ENCODE measurements around the gene TCERG1L. TPM values are rescaled to one million over a fixed set of nuclear protein-coding genes. Genes with fewer than 3 reads are reported as not detected.

TCERG1L gene
- total RNA-seq, 1 donor from 2014 or later = 0.07 TPM

GRCh38 chr10:131220601-131221171, 90.8 kb downstream of the TCERG1L start:
- no peak for DNase-seq (ENCODE audit: low spot score)
- H3K4me1 Mint-ChIP-seq (ENCODE audit: low read depth) = no peaks in the 10 kb centered on the region
- H3K36me3 Mint-ChIP-seq (ENCODE audit: low read depth) = no peaks in the 10 kb centered on the region
- no peak overlapping the region for H3K4me3 Mint-ChIP-seq (ENCODE audit: low read depth)
- H3K27me3 Mint-ChIP-seq (ENCODE audit: low read depth) = no peaks in the 10 kb centered on the region
- intact Hi-C loops (cut with micrococcal nuclease) = no loop called here
- no peak overlapping the region for H3K27ac Mint-ChIP-seq
- no peaks in the 10 kb centered on the region for H3K9me3 Mint-ChIP-seq

- intact Hi-C loops (cut with micrococcal nuclease) = no loop called here
- H3K4me1 Mint-ChIP-seq (ENCODE audit: low read depth) = no peaks in the 10 kb centered on the region
- no peak overlapping the region for H3K27ac Mint-ChIP-seq
- no peaks in the 10 kb centered on the region for H3K27me3 Mint-ChIP-seq (ENCODE audit: low read depth)
- no peak overlapping the region for H3K4me3 Mint-ChIP-seq (ENCODE audit: low read depth)
- no peaks in the 10 kb centered on the region for H3K36me3 Mint-ChIP-seq (ENCODE audit: low read depth)
- DNase-seq (ENCODE audit: low spot score) = no peak
- H3K9me3 Mint-ChIP-seq = no peaks in the 10 kb centered on the region
These were observed 91.5 kb downstream of the TCERG1L start for GRCh38 chr10:131219955-131220489.

DNA sequence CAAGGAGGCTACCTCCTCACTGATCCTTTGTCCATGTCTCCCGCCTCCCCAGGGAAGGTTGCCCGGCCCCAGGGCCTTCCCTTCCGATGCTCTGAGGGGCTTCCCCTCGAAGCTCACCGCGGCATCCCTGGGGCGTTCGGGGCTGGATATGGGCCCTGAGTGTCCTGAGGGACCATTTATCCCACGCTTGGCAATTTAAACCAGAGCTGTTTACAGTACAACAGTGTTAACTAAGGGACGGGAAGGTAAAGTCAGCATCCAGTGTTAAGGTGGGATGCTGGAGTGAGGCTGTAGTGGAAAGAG, 92.0 kb downstream of the TCERG1L start:
- DNase-seq (ENCODE audit: low spot score) = no peak
- intact Hi-C loops (cut with micrococcal nuclease) = no loop called here
- Mint-ChIP-seq H3K4me1 (ENCODE audit: low read depth) (no peaks in the 10 kb centered on the region), H3K27me3 (ENCODE audit: low read depth) (no peaks in the 10 kb centered on the region), H3K9me3 (no peaks in the 10 kb centered on the region), H3K4me3 (ENCODE audit: low read depth) (no peak overlapping the region), H3K36me3 (ENCODE audit: low read depth) (no peaks in the 10 kb centered on the region), H3K27ac (no peak overlapping the region)

GRCh38 chr10:131218811-131219583, 92.5 kb downstream of the TCERG1L start:
- Mint-ChIP-seq H3K4me1 (ENCODE audit: low read depth) (no peaks in the 10 kb centered on the region), H3K27ac (no peak overlapping the region), H3K36me3 (ENCODE audit: low read depth) (no peaks in the 10 kb centered on the region), H3K27me3 (ENCODE audit: low read depth) (no peaks in the 10 kb centered on the region), H3K4me3 (ENCODE audit: low read depth) (no peak overlapping the region), H3K9me3 (no peaks in the 10 kb centered on the region)
- no peak for DNase-seq (ENCODE audit: low spot score)
- intact Hi-C loops (cut with micrococcal nuclease) = no loop called here

- H3K4me1 Mint-ChIP-seq (ENCODE audit: low read depth) = no peaks in the 10 kb centered on the region
- intact Hi-C loops (cut with micrococcal nuclease) = no loop called here
- H3K27ac Mint-ChIP-seq = no peak overlapping the region
- H3K36me3 Mint-ChIP-seq (ENCODE audit: low read depth) = no peaks in the 10 kb centered on the region
- H3K27me3 Mint-ChIP-seq (ENCODE audit: low read depth) = no peaks in the 10 kb centered on the region
- no peak overlapping the region for H3K4me3 Mint-ChIP-seq (ENCODE audit: low read depth)
- DNase-seq (ENCODE audit: low spot score) = no peak
- H3K9me3 Mint-ChIP-seq = no peaks in the 10 kb centered on the region
These were observed 94.8 kb downstream of the TCERG1L start for GRCh38 chr10:131216681-131217230.

- DNase-seq (ENCODE audit: low spot score) = no peak
- Mint-ChIP-seq H3K4me3 (ENCODE audit: low read depth) (no peak overlapping the region), H3K9me3 (no peaks in the 10 kb centered on the region), H3K36me3 (ENCODE audit: low read depth) (no peaks in the 10 kb centered on the region), H3K27ac (no peak overlapping the region), H3K4me1 (ENCODE audit: low read depth) (no peaks in the 10 kb centered on the region), H3K27me3 (ENCODE audit: low read depth) (no peaks in the 10 kb centered on the region)
- intact Hi-C loops (cut with micrococcal nuclease) = no loop called here
These were observed 95.7 kb downstream of the TCERG1L start for GRCh38 chr10:131215776-131216175.

GRCh38 chr10:131214521-131215244, 96.8 kb downstream of the TCERG1L start:
- Mint-ChIP-seq H3K27ac (no peak overlapping the region), H3K36me3 (ENCODE audit: low read depth) (no peaks in the 10 kb centered on the region), H3K27me3 (ENCODE audit: low read depth) (no peaks in the 10 kb centered on the region), H3K9me3 (no peaks in the 10 kb centered on the region), H3K4me1 (ENCODE audit: low read depth) (no peaks in the 10 kb centered on the region), H3K4me3 (ENCODE audit: low read depth) (no peak overlapping the region)
- no peak for DNase-seq (ENCODE audit: low spot score)
- intact Hi-C loops (cut with micrococcal nuclease) = no loop called here

DNA sequence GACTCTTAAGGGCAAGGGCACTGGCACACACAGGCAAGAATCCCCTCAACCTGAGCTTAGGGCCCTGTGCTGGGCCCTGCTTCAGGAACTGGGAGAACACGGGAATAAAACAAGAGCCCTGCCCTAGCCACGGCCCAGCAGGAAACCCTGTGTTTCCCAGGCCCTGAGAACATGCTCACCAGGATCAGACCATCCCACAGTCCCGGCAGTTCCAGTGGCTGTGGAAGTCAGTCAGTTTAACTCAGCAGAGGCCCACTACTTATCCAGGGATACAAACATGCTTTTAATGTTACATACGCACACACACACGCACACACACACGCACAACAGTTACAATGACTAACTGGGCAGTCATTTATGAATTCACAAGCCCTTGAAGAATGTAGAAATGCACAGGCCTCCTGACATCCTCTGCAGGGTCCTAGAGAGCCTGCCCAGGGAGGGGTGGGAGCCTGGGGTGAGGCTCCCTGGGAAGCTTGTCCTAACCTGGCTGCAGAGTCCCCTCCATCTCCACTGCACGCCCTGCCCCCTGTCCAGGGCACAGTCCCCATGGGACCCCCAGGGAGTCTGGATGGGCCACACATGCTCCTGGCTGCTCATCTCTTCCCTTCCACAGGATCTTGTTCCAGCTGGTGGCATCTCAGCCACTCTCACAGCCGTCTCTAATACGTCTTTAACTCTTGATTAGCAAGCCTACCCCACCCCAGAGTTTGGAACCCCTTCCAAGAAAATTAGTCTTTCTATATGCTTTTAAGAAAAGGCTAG, 97.6 kb downstream of the TCERG1L start:
- Mint-ChIP-seq H3K4me3 (ENCODE audit: low read depth) (no peak overlapping the region), H3K36me3 (ENCODE audit: low read depth) (no peaks in the 10 kb centered on the region), H3K27me3 (ENCODE audit: low read depth) (no peaks in the 10 kb centered on the region), H3K27ac (no peak overlapping the region), H3K4me1 (ENCODE audit: low read depth) (no peaks in the 10 kb centered on the region), H3K9me3 (no peaks in the 10 kb centered on the region)
- intact Hi-C loops (cut with micrococcal nuclease) = no loop called here
- no peak for DNase-seq (ENCODE audit: low spot score)

DNA sequence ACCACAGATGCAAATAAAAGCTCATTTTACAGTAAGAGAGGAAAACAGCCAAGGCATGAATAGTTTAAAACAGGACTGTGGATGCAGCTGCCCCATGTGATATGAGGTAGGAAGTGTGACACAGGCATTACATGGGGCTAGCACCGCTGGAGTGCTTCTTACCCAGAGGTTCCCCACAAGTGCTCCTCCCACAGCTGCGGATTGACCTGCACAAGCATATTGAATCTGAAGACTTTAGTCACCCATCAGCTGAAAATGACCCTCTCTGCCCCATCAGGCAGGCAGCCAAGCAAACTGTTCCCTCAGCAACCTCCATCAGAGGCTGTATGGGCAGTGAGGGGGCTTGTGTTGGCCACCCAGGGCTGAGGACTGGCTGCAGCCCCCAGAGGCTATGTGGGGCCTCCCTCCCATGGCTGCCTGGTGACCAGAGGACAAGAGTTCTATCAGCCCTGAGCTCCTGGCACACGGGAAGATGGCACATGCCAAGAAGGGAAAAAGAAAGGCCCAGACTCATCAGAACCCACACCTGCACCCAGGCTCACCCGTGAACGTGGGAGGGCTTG, 98.7 kb downstream of the TCERG1L start:
- H3K27me3 Mint-ChIP-seq (ENCODE audit: low read depth) = no peaks in the 10 kb centered on the region
- DNase-seq (ENCODE audit: low spot score) = no peak
- intact Hi-C loops (cut with micrococcal nuclease) = no loop called here

GRCh38 chr10:131211965-131212619, 99.4 kb downstream of the TCERG1L start:
- Mint-ChIP-seq H3K36me3 (ENCODE audit: low read depth) (no peaks in the 10 kb centered on the region), H3K4me1 (ENCODE audit: low read depth) (no peaks in the 10 kb centered on the region), H3K27me3 (ENCODE audit: low read depth) (no peaks in the 10 kb centered on the region), H3K9me3 (no peaks in the 10 kb centered on the region), H3K4me3 (ENCODE audit: low read depth) (no peak overlapping the region), H3K27ac (no peak overlapping the region)
- intact Hi-C loops (cut with micrococcal nuclease) = no loop called here
- DNase-seq (ENCODE audit: low spot score) = no peak

More for the DNA sequence above, 98.7 kb downstream of the TCERG1L start:
- Mint-ChIP-seq H3K9me3 (no peaks in the 10 kb centered on the region), H3K4me3 (ENCODE audit: low read depth) (no peak overlapping the region), H3K4me1 (ENCODE audit: low read depth) (no peaks in the 10 kb centered on the region), H3K27ac (no peak overlapping the region), H3K36me3 (ENCODE audit: low read depth) (no peaks in the 10 kb centered on the region)

- Mint-ChIP-seq H3K4me3 (ENCODE audit: low read depth) (no peak overlapping the region), H3K27ac (no peak overlapping the region), H3K27me3 (ENCODE audit: low read depth) (no peaks in the 10 kb centered on the region), H3K36me3 (ENCODE audit: low read depth) (no peaks in the 10 kb centered on the region), H3K9me3 (no peaks in the 10 kb centered on the region), H3K4me1 (ENCODE audit: low read depth) (no peaks in the 10 kb centered on the region)
- no peak for DNase-seq (ENCODE audit: low spot score)
- intact Hi-C loops (cut with micrococcal nuclease) = no loop called here
These were observed 100.0 kb downstream of the TCERG1L start for GRCh38 chr10:131211559-131211958.

- Mint-ChIP-seq H3K27ac (no peak overlapping the region), H3K9me3 (no peaks in the 10 kb centered on the region), H3K36me3 (ENCODE audit: low read depth) (no peaks in the 10 kb centered on the region), H3K4me1 (ENCODE audit: low read depth) (no peaks in the 10 kb centered on the region), H3K27me3 (ENCODE audit: low read depth) (no peaks in the 10 kb centered on the region), H3K4me3 (ENCODE audit: low read depth) (no peak overlapping the region)
- no peak for DNase-seq (ENCODE audit: low spot score)
- intact Hi-C loops (cut with micrococcal nuclease) = no loop called here
These were observed 100.4 kb downstream of the TCERG1L start for GRCh38 chr10:131211146-131211545.

Data from activated T-helper 2 cell treated with anti-CD3 and anti-CD28 coated beads, Interferon-gamma antibody, Interleukin-2, Interleukin-4, amounts not matched to agents 10 μg/mL and 5 μg/mL and 100 μg/mL, durations not matched to agents 14 hours and 24 hours and 36 hours (primary cell).